HG03280 (cell line): ENCODE results near the gene THBS1.

Source experiments
- ATAC-seq: cut with Tn5 transposase; IDR thresholded peaks from one replicate; pipeline ENCODE4 v1.9.1; 2021; ENCODE audit warnings: mild to moderate bottlenecking, moderate library complexity; ENCODE audit not compliant: unreplicated experiment

Gene THBS1

DNA sequence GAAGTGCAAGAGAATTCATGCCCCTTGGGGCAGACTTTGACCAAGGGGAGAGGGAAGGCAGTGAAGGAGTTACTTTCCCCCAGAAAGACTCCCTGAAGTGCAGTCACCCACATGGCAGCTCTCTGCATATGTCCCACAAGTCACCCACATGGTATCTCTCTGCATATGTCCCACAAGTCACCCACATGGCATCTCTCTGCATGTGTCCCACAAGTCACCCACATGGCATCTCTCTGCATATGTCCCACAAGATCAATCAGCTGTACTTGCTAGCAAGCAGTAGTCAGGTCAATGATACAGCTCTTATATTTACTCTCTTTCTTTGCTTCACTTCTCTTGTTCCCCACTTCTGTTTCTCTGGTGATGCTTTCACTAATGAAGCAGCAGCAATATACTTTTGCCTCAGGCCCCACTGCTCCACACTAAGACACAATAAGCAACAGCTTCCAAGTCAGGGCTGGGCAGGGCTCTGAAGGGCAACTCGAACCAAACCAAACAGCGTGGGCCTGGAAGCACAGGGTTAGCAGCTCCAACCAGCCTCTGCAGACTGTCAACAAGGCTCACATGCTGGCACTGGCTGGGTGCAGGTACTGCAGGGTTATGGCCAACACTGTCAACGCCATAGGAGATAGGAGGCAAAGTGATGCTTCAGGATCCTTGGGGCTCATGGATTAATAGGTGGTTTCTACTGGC lies 46.7 kb downstream of the THBS1 start:
- no peak for ATAC-seq

DNA sequence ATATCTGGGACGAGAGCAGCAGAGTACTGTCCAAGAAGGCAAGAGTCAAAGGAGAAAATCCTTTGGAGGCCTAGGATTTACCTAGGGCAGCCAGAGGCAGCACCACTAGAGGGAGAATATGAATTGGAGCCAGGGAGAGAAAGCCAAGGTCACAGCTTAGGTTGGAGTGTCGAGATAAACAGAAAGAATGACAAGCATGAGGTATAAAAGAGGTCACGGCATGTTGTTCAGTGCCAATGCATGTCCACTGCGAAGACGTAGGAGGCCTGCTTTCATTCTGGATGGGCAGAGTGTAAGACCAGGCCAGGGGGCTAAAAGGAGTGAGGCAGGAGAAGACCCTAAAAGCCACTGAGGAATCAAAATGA lies 47.2 kb downstream of the THBS1 start:
- ATAC-seq: no peak

DNA sequence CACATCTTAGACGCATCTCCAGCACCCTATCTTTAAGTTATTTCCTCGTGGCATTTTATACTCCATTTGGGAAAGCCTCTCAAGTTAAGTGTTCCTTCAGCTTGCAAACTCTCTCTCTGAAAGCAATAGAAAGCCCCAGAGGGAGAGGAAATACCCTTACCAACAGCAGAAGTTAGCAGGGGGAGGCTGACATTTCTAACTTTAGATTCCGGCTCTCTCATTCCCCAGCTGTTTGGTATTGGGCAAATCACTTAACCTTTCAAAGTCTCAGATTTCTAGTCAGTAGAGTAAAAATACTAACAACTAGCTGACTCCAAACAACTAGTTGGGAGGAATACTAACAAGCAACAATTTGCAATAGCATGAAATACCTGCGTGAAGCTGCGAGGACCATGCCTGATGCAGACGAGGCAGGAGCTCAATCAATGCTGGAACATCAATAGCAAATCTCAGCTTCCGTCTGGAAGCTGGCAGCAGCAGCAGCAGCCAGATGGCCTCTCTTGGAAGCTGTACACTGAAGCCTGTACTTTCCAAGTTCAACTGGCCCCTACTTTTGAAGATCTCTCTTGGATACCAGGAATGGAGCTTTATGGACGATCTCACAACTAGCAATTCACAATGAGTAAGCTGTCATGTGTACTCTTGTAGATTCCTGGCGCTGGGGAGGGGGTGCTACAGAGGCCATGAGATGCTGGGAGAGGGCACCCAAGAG lies 47.8 kb downstream of the THBS1 start:
- ATAC-seq: no peak

DNA sequence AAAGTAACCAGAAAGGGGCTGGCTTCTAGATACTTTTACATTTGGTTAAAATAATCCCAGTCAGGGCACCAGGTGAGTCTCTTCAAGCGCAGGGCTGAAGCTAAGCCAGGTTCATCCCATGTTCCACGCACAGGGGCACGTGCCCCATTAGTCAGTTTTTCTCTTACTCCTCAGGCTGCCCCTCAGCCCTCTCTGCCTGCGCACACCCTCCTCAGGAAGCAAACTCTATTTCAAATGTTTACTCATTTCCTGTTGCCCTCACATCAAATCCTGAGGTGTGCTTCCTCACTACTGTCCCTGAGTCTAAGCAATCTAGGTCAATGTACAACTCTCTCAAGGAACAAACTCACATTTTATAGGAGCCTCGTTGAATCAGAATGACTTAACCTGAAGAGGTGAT lies 48.5 kb downstream of the THBS1 start:
- ATAC-seq: no peak

DNA sequence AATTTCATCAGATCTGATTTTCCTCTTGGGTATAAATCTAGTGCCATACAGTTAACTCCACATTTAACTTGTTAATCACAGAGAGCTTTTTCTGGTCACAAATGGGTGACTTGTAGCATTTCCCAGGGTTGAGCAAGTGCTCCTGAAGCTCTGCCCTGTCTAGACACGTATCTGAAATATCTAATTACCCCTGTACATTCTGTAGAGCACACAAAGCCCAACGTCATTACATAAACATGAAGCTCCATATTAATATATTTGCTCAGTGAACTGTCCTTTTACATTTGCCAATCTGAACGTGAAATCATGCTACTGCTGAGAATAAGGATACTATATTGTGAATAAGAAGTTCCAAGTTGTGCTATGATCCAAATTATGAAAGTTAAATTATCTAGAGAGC lies 49.0 kb downstream of the THBS1 start:
- ATAC-seq: no peak

DNA sequence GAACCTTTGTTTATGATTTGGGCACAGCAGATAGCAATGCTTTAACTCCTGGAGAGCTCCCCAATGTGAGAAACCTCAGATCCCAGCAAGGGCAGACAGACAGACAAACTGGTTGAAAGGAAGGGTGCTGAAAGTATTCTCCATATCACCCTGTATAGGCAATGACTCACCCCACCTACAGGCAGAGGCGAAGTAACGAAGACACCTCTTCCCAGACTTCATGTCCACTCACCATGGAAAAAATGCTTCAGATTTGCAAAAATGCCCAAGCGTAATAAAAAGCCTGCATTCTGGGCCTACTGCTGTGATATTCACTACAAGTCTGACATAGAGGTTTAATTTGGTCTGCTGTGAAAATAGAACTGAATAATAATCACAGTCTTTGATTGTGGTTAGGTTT lies 50.5 kb downstream of the THBS1 start:
- ATAC-seq: no peak

DNA sequence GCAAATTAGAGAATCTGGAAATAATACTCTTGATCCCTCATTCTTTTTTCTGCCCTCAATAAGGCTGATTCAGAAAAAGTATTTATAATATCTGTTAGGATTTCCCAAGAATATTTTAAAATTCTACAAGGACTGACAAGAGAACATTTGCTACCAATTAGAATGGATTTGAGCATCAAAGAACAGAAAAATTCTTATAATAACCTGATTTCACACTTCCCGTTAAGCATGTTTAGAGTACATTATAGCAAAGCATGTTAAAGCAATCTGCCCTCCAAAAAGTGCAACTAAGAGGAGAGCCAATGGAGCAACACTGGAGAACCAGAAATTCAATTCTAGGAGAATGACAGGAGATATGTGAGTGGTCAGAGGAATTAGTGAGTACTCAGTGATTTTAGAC lies 57.2 kb downstream of the THBS1 start:
- ATAC-seq: no peak

DNA sequence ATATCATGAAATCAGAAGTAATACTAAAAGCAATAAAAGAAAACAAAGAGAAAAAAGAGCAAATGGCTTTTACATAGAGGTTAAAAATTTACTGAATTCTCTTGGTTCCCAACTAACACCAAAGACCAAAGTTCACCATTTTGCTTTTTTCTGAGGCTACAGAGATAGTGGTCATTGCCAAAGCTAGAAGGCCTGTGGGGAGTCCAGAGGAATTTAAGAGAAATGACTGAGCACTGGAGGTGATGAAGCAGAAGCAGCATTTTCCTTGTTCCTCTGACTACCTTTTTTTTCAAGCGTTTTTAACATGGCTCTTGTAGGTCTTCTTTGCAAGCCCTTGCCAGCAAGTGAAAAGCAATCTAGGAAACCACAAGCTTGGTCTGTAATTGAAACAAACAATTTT lies 58.2 kb downstream of the THBS1 start:
- ATAC-seq: no peak

DNA sequence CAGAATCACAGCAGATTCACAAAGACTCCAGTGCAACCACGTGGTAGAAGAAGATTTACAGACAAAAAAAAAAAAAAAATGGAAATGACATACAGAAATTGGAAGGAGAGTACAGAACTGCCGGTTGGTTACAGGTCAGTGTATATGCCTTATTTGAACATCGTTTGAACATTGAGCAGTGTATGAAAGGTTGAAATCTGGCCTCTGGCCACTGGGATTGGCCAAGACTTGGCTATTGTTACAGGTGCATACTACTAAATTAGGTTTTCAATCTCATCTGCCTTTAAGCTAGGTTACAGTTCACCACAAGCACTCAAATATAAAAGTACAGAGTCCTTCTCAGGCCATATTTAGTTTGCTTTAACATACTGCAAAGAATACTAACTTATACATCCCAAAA lies 59.8 kb downstream of the THBS1 start:
- ATAC-seq: no peak

DNA sequence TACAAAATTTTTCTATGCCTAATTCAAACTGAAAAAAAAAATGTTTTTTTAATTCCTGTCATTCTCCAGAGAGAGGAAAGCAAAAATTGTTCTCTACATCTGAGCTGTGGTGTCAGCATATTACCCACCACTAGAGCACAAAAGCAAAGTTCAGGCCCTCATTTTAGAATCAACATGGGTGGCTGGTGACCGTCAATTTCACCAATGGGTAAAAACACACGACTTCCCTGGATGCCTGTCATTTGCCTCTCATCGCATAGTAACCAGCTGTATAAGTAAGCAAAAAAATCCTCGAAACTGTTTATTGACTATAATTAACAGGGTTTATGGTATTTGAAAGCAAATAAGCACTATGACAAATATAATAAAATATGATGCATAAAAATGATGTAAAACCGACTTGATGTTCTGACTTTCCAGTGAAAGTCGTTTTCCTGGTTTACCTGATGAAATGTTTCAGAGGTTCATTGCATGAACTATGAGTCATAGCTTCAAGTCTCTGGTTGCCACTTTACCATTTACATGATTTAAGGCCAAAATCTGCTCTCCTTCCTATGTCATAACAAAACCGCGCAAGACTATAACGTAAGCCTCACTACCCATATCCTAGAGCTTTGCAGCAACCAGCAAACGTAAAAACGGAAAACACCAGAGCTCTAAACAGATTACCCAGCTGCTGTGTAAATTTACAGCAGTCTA lies 60.5 kb downstream of the THBS1 start:
- no peak for ATAC-seq

DNA sequence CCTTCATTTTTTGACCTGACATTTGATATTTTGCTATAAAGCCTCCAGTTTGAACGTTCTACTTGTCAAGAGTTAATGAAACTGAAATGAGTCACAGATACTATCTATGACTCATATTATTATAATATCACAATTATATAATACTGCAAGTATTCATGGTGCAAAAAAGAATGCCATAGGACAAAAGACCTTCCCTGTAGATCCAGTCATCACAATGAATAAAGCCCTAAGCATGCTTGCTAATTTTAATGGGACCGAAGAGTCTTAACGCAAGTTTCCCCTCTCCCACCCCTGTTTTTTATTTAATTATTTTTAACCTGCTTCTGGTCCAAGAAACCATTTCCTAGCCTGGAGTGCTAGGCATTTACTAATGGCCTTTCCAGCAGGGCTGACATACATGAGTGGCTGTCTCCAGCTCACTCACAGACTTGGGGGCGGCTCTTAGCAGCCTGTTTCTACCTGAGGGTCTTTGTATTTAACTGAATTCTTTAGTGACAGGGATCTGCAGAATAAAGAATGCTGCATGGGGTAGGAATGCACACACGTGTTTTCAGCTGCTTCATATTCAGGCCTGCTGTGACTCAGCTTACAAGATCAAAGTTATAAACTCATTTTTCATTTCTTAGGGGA lies 61.2 kb downstream of the THBS1 start:
- ATAC-seq: no peak

DNA sequence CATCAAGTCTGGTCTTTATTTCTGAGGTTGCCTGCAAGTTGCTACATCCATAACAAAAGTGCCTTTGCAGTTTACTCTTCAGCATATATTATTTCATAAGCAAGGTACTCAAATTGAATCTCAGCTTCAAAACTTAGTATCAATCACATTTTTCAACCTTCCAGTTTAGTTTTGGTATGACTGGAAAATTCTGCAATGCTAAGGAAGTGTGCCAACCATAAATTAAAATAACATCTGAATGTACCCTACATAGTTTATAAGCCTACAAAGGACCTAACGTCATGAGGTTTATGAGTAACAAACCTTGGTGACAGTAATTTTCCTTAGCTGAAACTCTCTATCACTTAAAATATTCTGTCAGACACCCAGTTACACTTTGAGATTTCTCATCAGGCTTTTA lies 62.8 kb downstream of the THBS1 start:
- ATAC-seq: no peak

DNA sequence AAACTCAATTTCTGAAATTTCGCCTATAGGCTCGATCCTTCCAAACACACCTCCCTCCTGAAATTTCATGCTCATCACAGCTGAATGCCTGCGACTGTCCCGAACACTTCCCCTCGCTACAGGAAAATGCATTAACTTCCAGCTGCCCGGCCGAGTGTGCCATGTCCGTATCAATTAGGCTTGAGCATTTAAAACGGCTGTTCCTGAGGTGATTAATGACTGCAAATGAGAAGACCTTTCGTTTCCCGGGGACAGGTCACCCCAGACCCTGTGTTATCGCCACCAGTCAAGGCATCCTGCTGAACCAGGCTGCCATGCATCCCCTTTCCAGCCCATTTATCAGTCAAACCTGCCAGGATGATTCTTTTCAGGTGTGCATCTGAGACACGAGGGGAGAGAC lies 63.3 kb downstream of the THBS1 start:
- ATAC-seq: no peak

DNA sequence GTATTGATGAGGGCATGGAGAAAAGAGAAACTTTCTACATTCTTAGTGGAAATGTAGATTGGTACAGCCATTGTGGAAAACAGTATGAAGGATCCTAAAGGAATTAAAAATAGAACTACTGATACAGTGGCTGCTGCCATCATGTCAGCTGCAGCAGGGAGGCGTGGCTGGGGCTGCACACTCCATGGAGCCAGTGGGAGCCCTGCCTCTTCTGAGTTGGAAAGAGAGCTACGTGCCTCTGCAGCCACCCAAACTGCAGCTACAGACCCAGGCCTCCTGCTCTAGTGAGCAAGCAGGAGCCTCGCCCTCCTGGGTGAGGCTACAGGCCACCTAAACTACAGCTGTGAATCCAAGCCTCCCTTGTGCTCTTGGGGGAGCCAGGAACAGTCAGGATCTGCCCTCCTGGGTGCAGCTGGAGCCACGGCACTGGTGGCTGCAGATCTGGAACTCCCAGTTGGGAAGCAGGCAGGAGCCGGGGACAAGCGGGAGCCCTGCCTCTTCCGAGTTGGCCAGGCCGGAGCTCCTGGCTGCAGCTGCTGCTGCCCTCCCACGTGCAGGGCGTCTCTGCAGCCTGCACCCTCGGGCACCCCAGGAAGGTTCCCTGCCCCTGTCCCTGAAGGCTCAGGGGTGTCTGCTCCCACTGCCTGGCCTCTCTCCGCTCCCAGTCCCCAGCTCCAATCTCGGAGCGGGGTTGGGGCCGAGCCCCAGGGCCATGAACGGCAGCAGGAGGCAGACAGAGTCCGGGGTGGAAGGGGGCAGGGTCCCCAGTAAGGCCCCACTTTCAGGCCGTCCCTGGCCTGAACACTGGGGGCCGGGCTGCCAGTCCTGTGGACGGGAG lies 64.5 kb downstream of the THBS1 start:
- no peak for ATAC-seq

DNA sequence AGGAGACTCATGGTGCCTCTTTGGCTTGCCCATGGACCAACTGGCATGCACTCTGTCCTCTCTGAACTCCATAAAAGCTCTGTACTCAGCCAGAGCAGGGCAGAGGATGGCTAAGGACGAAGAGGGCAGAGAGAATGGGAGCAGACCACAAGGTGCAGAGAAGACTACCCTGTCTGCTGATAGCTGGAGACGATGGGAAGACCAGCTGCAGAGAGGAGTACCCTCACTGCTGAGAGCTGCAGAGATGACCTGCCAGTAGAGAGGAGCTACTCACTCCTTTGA lies 65.0 kb downstream of the THBS1 start:
- no peak for ATAC-seq

DNA sequence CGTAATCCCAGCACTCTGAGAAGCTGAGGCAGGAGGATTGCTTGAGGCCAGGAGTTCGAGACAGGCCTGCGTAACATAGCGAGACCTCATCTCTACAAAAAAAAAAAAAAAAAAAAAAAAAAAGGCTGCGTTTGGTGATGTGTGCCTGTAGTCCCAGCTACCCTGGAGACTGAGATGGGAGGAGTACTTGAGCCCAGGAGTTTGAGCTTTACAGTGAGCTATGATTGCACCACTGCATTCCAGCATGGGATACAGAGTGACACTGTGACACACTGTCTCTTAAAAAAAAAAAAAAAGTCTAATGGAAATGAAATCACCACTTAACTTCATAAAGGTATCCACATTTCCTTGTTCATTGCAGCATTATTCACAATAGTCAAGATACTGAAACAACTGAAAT lies 65.5 kb downstream of the THBS1 start:
- no peak for ATAC-seq
